A673 (cell line): Measurements from ENCODE around the gene ACO1. TPM values are rescaled to one million over a fixed set of nuclear protein-coding genes. Genes with fewer than 3 reads are reported as not detected.

ENCODE experiments used
- BruUV-seq: library from RNA; stranded (reverse); fragments of 400-500 nt; replicated peaks from 2 replicates; lab custom pipeline; 2021; lab: Mats Ljungman, UMichigan
- CTCF ChIA-PET: fragments of 300-600 bp; sonication (Branson Sonifier 250); formaldehyde crosslinking; loops from one replicate; lab custom pipeline; 2022; ENCODE audit warnings: antibody characterized with exemption; lab: Charles Lee
- POLR2A ChIA-PET: fragments of 300-600 bp; sonication (Branson Sonifier 250); formaldehyde crosslinking; loops from one replicate; lab custom pipeline; 2022; ENCODE audit warnings: antibody characterized with exemption; ENCODE audit not compliant: low non-redundant PET; lab: Charles Lee
- DNase-seq: peaks from one replicate; pipeline ENCODE4 v3.0.0-alpha.2; 2015; ENCODE audit warnings: low spot score
- H3K27ac ChIP-seq: fragments of 200-600 bp; sonication (generic); 2 replicates; pipeline ENCODE4 v1.5.1; 2016; ENCODE audit warnings: mixed run types, low read depth, mild to moderate bottlenecking, mixed read lengths, antibody characterized with exemption, low read length; ENCODE audit not compliant: poor library complexity, severe bottlenecking
- H3K27me3 ChIP-seq: fragments of 200-600 bp; sonication (generic); replicated peaks from 2 replicates; pipeline ENCODE4 v1.6.1; 2017; ENCODE audit warnings: mixed run types, low read depth, mild to moderate bottlenecking, mixed read lengths, antibody characterized with exemption, low read length; ENCODE audit not compliant: insufficient read depth, poor library complexity
- H3K36me3 ChIP-seq: fragments of 200-600 bp; sonication (generic); 2 replicates; pipeline ENCODE4 v1.6.1; 2016; ENCODE audit warnings: mixed run types, mild to moderate bottlenecking, mixed read lengths, antibody characterized with exemption, low read length; ENCODE audit not compliant: insufficient read depth, poor library complexity, severe bottlenecking
- H3K4me1 ChIP-seq: fragments of 200-600 bp; sonication (generic); 2 replicates; pipeline ENCODE4 v1.6.1; 2017; ENCODE audit warnings: mixed run types, mild to moderate bottlenecking, mixed read lengths, antibody characterized with exemption, low read length; ENCODE audit not compliant: insufficient read depth, poor library complexity, severe bottlenecking
- H3K4me3 ChIP-seq: fragments of 200-600 bp; sonication (generic); 2 replicates; pipeline ENCODE4 v1.5.1; 2016; ENCODE audit warnings: low read depth, mixed run types, mild to moderate bottlenecking, mixed read lengths, low read length; ENCODE audit not compliant: poor library complexity, severe bottlenecking
- H3K9me3 ChIP-seq: fragments of 200-600 bp; sonication (generic); 2 replicates; pipeline ENCODE4 v1.6.1; 2016; ENCODE audit warnings: mixed run types, low read depth, mild to moderate bottlenecking, mixed read lengths, antibody characterized with exemption, low read length; ENCODE audit not compliant: poor library complexity, severe bottlenecking
- CTCF ChIP-seq: fragments of 300-800, 200-600 bp; sonication (generic); conservative IDR thresholded peaks from 2 replicates; pipeline ENCODE4 v1.5.1; 2017; ENCODE audit warnings: low read depth, mild to moderate bottlenecking, antibody characterized with exemption, low read length, moderate library complexity, mixed read lengths
- EZH2 ChIP-seq: fragments of 200-600 bp; sonication (generic); IDR thresholded peaks from 2 replicates; pipeline ENCODE4 v1.6.1; 2017; ENCODE audit warnings: borderline replicate concordance, low read depth, mild to moderate bottlenecking, mixed read lengths, antibody characterized with exemption, low read length; ENCODE audit not compliant: poor library complexity, severe bottlenecking
- intact Hi-C: fragments of 100-400 bp; cut with micrococcal nuclease; formaldehyde crosslinking; loops from one replicate; pipeline ENCODE4 v1.10.0; 2022; ENCODE audit not compliant: unreplicated experiment
- total RNA-seq: library from RNA; stranded (reverse); gene quantifications from 2 replicates; pipeline ENCODE4 v1.2.3, GENCODE V29; 2021

The ACO1 gene
- total RNA-seq, 1 experiment from 2014 or later = 40.0 TPM

- Histone ChIP-seq H3K4me3 (no peak overlapping the region), H3K27ac (no peak overlapping the region), H3K9me3 (no peaks in the 10 kb centered on the region), H3K4me1 (no peaks in the 10 kb centered on the region), H3K36me3 (peaks cover 8% of the 10 kb centered on the region), H3K27me3 (no peaks in the 10 kb centered on the region)
- POLR2A ChIA-PET = no interaction called here
- DNase-seq = no peak
- CTCF ChIA-PET = no interaction called here
- intact Hi-C loops = no loop called here
- BruUV-seq = no TSS peak
- TF ChIP-seq CTCF (no peak), EZH2 (no peak)
Measured at GRCh38 chr9:32427111-32427873, 42.8 kb downstream of the ACO1 start.

GRCh38 chr9:32430720-32431119, 46.3 kb downstream of the ACO1 start:
- Histone ChIP-seq H3K27me3 (no peaks in the 10 kb centered on the region), H3K36me3 (peaks cover 11% of the 10 kb centered on the region), H3K4me3 (no peak overlapping the region), H3K9me3 (no peaks in the 10 kb centered on the region), H3K27ac (no peak overlapping the region), H3K4me1 (no peaks in the 10 kb centered on the region)
- CTCF ChIA-PET = no interaction called here
- no peak for DNase-seq
- intact Hi-C loops = loop anchor here (5.0 kb wide), 1 partner anchor 53 kb away; no protein-coding TSS in a partner anchor
- POLR2A ChIA-PET = no interaction called here
- no peak for TF ChIP-seq EZH2
- no peak for TF ChIP-seq CTCF
- BruUV-seq = no TSS peak

- BruUV-seq = no TSS peak
- Histone ChIP-seq H3K27ac (no peak overlapping the region), H3K4me3 (no peak overlapping the region), H3K4me1 (no peaks in the 10 kb centered on the region), H3K9me3 (no peaks in the 10 kb centered on the region), H3K36me3 (peaks cover 14% of the 10 kb centered on the region), H3K27me3 (no peaks in the 10 kb centered on the region)
- no peak for TF ChIP-seq EZH2
- TF ChIP-seq CTCF = no peak
- intact Hi-C loops = loop anchor here (5.0 kb wide), 1 partner anchor 54 kb away; no protein-coding TSS in a partner anchor
- ChIA-PET POLR2A (no interaction called here), CTCF (no interaction called here)
- DNase-seq = no peak
Measured at GRCh38 chr9:32431196-32431595, 46.8 kb downstream of the ACO1 start.
